Heart left ventricle (tissue), 16 donors: ENCODE measurements around the gene SLC16A4. TPM values are rescaled to one million over a fixed set of nuclear protein-coding genes. Genes with fewer than 3 reads are reported as not detected.

ENCODE experiments used
- ATAC-seq, 4 donors: fragments of 200-7000 bp; cut with Tn5 transposase; one replicate each; pipeline ENCODE4 v1.9.1; 2020 to 2022; ENCODE audit warnings: moderate library complexity in 4 of 4, mild to moderate bottlenecking in 3 of 4, moderate number of reproducible peaks in 1 of 4
- DNase-seq, 5 donors: peaks; one replicate each; pipeline ENCODE4 v3.0.0-alpha.2; 2020
- H3K27ac ChIP-seq, 12 donors: fragments of 200-600 bp; sonication (generic) in 4 of 12; one replicate each; pipeline versions ENCODE4 v1.5.0 to v1.8.0; 2016 to 2022; ENCODE audit warnings: mild to moderate bottlenecking in 2 of 12
- H3K27me3 ChIP-seq, 9 donors: fragments of 200-600 bp; sonication (generic) in 2 of 9; one replicate each; pipeline versions ENCODE4 v1.5.1 to v1.8.0; 2016 to 2022; ENCODE audit warnings: mild to moderate bottlenecking in 3 of 9
- H3K36me3 ChIP-seq, 9 donors: fragments of 200-600 bp; sonication (generic) in 2 of 9; one replicate each; pipeline versions ENCODE4 v1.5.0 to v1.8.0; 2018 to 2022; ENCODE audit warnings: mild to moderate bottlenecking in 2 of 9
- H3K4me1 ChIP-seq, 12 donors: fragments of 200-600 bp; sonication (generic) in 4 of 12; one replicate each; pipeline versions ENCODE4 v1.5.0 to v1.8.0; 2016 to 2022; ENCODE audit warnings: mild to moderate bottlenecking in 3 of 12
- H3K4me3 ChIP-seq, 12 donors: fragments of 200-600 bp; sonication (generic) in 4 of 12; one replicate each; pipeline versions ENCODE4 v1.5.0 to v1.8.0; 2017 to 2022; ENCODE audit warnings: mild to moderate bottlenecking in 9 of 12, moderate library complexity in 4 of 12
- H3K9me3 ChIP-seq, 12 donors: fragments of 200-600 bp; sonication (generic) in 4 of 12; one replicate each; pipeline versions ENCODE4 v1.5.0 to v1.8.0; 2016 to 2022; ENCODE audit warnings: mild to moderate bottlenecking in 1 of 12
- POLR2A ChIP-seq, 2 donors: fragments of 450-650 bp; IDR thresholded peaks; one replicate each; pipeline ENCODE4 v1.6.1; 2017; ENCODE audit warnings: antibody characterized with exemption in 2 of 2, mild to moderate bottlenecking in 2 of 2, moderate library complexity in 2 of 2
- WGBS, 4 donors: extraction: QIAGEN DNeasy Blood & Tissue Kit in 2 of 4; methylation state at CpG; one replicate each; pipeline versions ENCODE4 v1.1.5 to v1.1.7; 2013 to 2018; 5-methylcytosine and 5-hydroxymethylcytosine counted together
- intact Hi-C, 10 donors: fragments of 100-400 bp; cut with DNase I; formaldehyde crosslinking; loops; one replicate each; pipeline versions ENCODE4 v1.11.1 to v1.14.2; 2022
- polyA plus RNA-seq, 2 donors: library from polyadenylated mRNA; stranded (reverse); fragments of 200-250 nt; gene quantifications; one replicate each; pipeline ENCODE4 v1.2.3, GENCODE V29; 2013
- total RNA-seq, 9 donors: library from RNA; depleted of rRNA in 2 of 9; stranded (reverse); fragments of >200 nt in 2 of 9; fragmentation: NEBNext Ultra II Directional in 3 of 9; extraction: Animal tissue kit (Norgen Biotek cat#: 25700) in 3 of 9; gene quantifications; one replicate each; pipeline versions ENCODE4 v1.1.0 to v1.2.4, GENCODE V29; 2016 to 2023
- TF ChIP-seq, protein P1 (sequence below), 12 donors: fragments of 200-600 bp; sonication (generic) in 4 of 12; IDR thresholded peaks; one replicate each; pipeline versions ENCODE4 v1.5.0 to v1.8.0; 2018 to 2022; ENCODE audit warnings: antibody characterized with exemption in 12 of 12, mild to moderate bottlenecking in 5 of 12
- donor health status: ischemic (EF 13 %, LVEDD 7.1; RV severe dilation, severe dysfunction).
- donor health status: healthy with polysubstance abuse.
- donor health status: DM: no; HTN: yes; CAD: no.
- donor health status: DM: no; HTN: no; CAD: no.
- donor health status: ischemic (EF 25% LVEDD 6.9; RV normal size, moderate dysfunction).
- donor health status: ischemic (EF 25% LVEDD 5.7; RV mildly dilated, moderate dysfunction).
- donor health status: healthy.
- donor health status: DM: yes; HTN: yes; CAD: no.
- donor health status: ischemic (EF 35%, LVEDD 5.7; RV mildly dilated, moderate dysfunction).
- donor health status: nonischemic (EF 11% LVEDD 7.7; RV severe dilation, severe dysfunction).
- donor health status: DM: yes; HTN: yes; CAD: no.
- donor health status: PGD.
- donor health status: ischemic (EF 29% LVEDD 5.4; RV normal size, mild dysfunction).
- donor health status: nonischemic (EF 23%, LVEDD 6.1; RV moderate dilation, normal function).

SLC16A4 gene
- total and polyA plus RNA-seq, 11 donors: 1.00 to 4.8 (median 2.0) TPM

DNA sequence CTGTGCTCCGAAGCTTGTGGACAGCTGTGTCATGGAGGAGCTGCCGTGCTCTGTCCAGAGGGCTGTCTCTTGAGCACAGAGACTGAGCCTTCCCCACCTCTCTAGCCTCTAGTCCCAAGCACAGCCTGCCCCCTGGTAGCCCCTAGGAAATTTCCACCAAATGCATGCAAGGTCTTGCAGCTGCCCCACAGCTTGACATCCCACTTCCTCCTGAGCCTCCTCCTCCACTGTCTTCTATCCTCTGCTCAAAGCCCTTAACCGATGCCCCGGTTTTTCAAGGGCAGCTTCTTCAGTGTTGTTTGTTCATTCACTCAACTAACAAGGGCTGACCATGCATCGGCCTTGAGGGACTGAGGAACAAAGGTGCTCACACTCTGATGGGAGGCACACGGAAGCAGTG, 39.5 kb upstream of the SLC16A4 start:
- no peaks in the 10 kb centered on the region for H3K36me3 ChIP-seq
- WGBS, 4 donors: 71 to 84% (median 79%) methylated on average over 6 of the region's 6 CpGs
- H3K4me1 ChIP-seq: peaks cover 0 to 25% (median 4%) of the 10 kb centered on the region in 12 donors
- intact Hi-C loops: no loop called here
- H3K27ac ChIP-seq: no peak overlapping the region
- DNase-seq: no peak
- H3K4me3 ChIP-seq: no peak overlapping the region
- ATAC-seq: no peak
- no peaks in the 10 kb centered on the region for H3K27me3 ChIP-seq
- H3K9me3 ChIP-seq: no peaks in the 10 kb centered on the region
- TF ChIP-seq, protein P1, sequence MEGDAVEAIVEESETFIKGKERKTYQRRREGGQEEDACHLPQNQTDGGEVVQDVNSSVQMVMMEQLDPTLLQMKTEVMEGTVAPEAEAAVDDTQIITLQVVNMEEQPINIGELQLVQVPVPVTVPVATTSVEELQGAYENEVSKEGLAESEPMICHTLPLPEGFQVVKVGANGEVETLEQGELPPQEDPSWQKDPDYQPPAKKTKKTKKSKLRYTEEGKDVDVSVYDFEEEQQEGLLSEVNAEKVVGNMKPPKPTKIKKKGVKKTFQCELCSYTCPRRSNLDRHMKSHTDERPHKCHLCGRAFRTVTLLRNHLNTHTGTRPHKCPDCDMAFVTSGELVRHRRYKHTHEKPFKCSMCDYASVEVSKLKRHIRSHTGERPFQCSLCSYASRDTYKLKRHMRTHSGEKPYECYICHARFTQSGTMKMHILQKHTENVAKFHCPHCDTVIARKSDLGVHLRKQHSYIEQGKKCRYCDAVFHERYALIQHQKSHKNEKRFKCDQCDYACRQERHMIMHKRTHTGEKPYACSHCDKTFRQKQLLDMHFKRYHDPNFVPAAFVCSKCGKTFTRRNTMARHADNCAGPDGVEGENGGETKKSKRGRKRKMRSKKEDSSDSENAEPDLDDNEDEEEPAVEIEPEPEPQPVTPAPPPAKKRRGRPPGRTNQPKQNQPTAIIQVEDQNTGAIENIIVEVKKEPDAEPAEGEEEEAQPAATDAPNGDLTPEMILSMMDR (IDR thresholded peaks at IDR 0.05): no peak
- TF ChIP-seq POLR2A (IDR thresholded peaks at IDR 0.05): no peak

DNA sequence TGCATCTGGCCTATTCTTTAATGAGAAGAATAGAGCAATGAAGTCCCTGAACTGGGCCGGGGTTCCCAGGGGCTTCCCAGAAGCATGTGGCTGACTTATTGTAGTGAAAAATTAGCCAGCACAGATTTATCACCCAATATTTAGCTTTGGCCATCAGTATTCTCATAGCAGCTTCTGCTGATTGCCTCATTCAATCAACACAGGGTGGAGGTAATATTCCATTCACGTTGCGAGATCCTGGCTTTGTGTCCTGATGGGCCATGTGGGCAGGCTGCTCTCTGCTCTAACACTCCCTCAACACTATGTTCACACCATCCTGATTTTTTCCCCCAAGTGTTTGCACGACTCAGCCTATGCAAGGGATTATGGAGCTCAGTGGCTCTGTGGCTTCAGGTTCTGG, 38.1 kb upstream of the SLC16A4 start:
- H3K4me3 ChIP-seq: no peak overlapping the region
- ATAC-seq: no peak
- H3K9me3 ChIP-seq: no peaks in the 10 kb centered on the region
- H3K36me3 ChIP-seq: no peaks in the 10 kb centered on the region
- WGBS, 4 donors: 69 to 75% (median 72%) methylated on average over 4 of the region's 4 CpGs
- intact Hi-C loops: loop anchor here in 1 of 10 donors (5.0 kb wide), 1 partner anchor 58 kb away; no protein-coding TSS in a partner anchor
- peaks cover 0 to 21% (median 10%) of the 10 kb centered on the region in 12 donors for H3K4me1 ChIP-seq
- no peak overlapping the region for H3K27ac ChIP-seq
- TF ChIP-seq POLR2A (IDR thresholded peaks at IDR 0.05): no peak
- TF ChIP-seq, protein P1 (IDR thresholded peaks at IDR 0.05): no peak
- DNase-seq: no peak
- H3K27me3 ChIP-seq: no peaks in the 10 kb centered on the region

DNA sequence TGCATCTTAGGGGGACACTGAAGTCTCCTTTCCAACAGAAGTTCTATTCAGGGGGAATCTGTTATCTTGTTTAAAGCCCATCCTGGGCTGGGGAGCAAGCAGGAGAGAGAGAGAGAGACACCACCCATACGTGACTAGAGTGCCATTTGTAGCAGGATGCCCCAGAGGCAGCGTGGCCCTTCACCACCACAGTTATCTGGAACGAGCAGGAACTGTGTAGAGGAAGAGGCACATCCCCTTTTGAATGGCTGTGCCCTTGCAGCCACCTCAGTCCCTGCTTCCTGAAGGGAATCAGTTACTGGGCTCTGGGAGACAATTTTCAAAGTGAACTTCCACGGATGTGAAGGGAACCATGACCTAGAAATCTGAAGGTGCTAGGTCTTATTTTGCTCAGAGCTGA, 36.0 kb upstream of the SLC16A4 start:
- no peaks in the 10 kb centered on the region for H3K9me3 ChIP-seq
- no peak for DNase-seq
- H3K36me3 ChIP-seq: no peaks in the 10 kb centered on the region
- no peak overlapping the region for H3K27ac ChIP-seq
- intact Hi-C loops: loop anchor here in 1 of 10 donors (5.0 kb wide), 1 partner anchor 60 kb away; no protein-coding TSS in a partner anchor
- ATAC-seq: no peak
- TF ChIP-seq POLR2A (IDR thresholded peaks at IDR 0.05): no peak
- TF ChIP-seq, protein P1 (IDR thresholded peaks at IDR 0.05): no peak
- H3K27me3 ChIP-seq: no peaks in the 10 kb centered on the region
- H3K4me3 ChIP-seq: no peak overlapping the region
- H3K4me1 ChIP-seq: peaks cover 0 to 15% (median 9%) of the 10 kb centered on the region in 12 donors
- WGBS, 4 donors: 42 to 60% (median 50%) methylated on average over 4 of the region's 4 CpGs

DNA sequence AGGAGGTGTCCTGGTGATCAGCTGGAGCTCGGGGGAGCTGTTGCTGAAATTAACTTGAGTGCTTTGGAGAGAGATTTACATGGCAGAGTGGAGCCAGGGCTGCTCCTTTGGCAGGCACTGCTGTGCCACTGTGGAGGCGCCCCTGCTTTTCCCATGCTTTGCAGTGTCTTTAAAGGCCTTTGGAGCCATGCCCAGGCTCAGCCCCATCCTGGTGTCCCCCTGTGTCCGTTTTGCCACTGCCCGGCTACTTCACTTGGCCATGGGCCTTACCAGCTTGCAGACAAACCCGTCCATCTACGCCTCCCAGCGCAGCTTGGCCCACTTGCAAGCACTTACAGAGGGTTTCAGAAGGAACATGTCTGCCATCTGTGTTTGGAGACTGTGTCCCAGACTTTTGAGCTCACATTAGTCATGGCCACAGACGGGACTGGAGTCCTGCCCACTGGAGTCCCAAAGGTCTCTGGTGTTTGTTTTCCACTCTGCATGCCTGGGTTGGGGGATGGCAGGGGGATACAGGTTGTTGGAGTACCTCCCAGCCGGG, 34.9 kb upstream of the SLC16A4 start:
- Histone ChIP-seq H3K4me3 (no peak overlapping the region), H3K9me3 (no peaks in the 10 kb centered on the region), H3K27me3 (no peaks in the 10 kb centered on the region), H3K36me3 (no peaks in the 10 kb centered on the region), H3K27ac (peak overlapping the region in 11 of 12 donors; percentile 6 to 70 (median 32)), H3K4me1 (peaks cover 0 to 15% (median 9%) of the 10 kb centered on the region in 12 donors)
- intact Hi-C loops: loop anchor here in 1 of 10 donors (5.0 kb wide), 1 partner anchor 62 kb away; no protein-coding TSS in a partner anchor
- no peak for TF ChIP-seq POLR2A (IDR thresholded peaks at IDR 0.05)
- TF ChIP-seq, protein P1 (IDR thresholded peaks at IDR 0.05): no peak
- WGBS, 4 donors: 51 to 63% (median 55%) methylated on average over 9 of the region's 9 CpGs
- DNase-seq (peak in 3 of 5 donors; percentile 20 to 72 (median 60)), ATAC-seq (peak; percentile 58 to 83 (median 68))
